ENCODE measurements around the gene PATJ. TPM values are rescaled to one million over a fixed set of nuclear protein-coding genes. Genes with fewer than 3 reads are reported as not detected.

The PATJ gene
- polyA plus RNA-seq, 1 of the 3 experiments (the other 2 are of a cell fraction): 3.0 TPM

- no peak overlapping the region for H3K4me2 ChIP-seq
- no peak overlapping the region for H3K27ac ChIP-seq (ENCODE audit: low read depth in 2 of 2, low read length in 1 of 2)
- ChIA-PET CTCF (interaction anchor here (1.0 kb wide), 2 partner anchors 12 to 237 kb away, joined by 3 to 4 read pairs; no protein-coding TSS in a partner anchor), POLR2A (no interaction called here)
- WGBS (ENCODE audit: low lambda C conversion rate): 90% methylated on average over 1 of the region's 1 CpG
- no peaks in the 10 kb centered on the region for H3F3A ChIP-seq (replicated peaks; ENCODE audit: insufficient read depth)
- no peak overlapping the region for H2AFZ ChIP-seq (ENCODE audit: low read depth)
- no peak for DNase-seq
- H3K9me3 ChIP-seq: no peaks in the 10 kb centered on the region
- H3K36me3 ChIP-seq (replicated peaks in 1 of 2; ENCODE audit: control insufficient read depth in 1 of 2, insufficient read depth in 2 of 2, low read length in 1 of 2): peaks cover 2 to 4% of the 10 kb centered on the region in 2 experiments
- H3K27me3 ChIP-seq (ENCODE audit: insufficient read depth): no peaks in the 10 kb centered on the region
- no peaks in the 10 kb centered on the region for H3K9me2 ChIP-seq
- no peak overlapping the region for H3K9ac ChIP-seq
- H4K20me1 ChIP-seq (ENCODE audit: insufficient read depth): no peaks in the 10 kb centered on the region
- no peak for TF ChIP-seq RAD21 (IDR thresholded peaks at IDR 0.05; ENCODE audit: low read length)
- no peak for TF ChIP-seq NRF1 (IDR thresholded peaks at IDR 0.05; ENCODE audit: low read depth, low read length)
- TF ChIP-seq CTCF (IDR thresholded peaks at IDR 0.05): no peak
- TF ChIP-seq TEAD4 (IDR thresholded peaks at IDR 0.05; ENCODE audit: borderline replicate concordance, insufficient read depth): no peak
- no peak for TF ChIP-seq MXI1 (IDR thresholded peaks at IDR 0.05; ENCODE audit: low read depth, low read length)
- H3K4me1 ChIP-seq (ENCODE audit: control insufficient read depth in 1 of 2, insufficient read depth in 2 of 2, low read depth in 1 of 2, low read length in 1 of 2): no peaks in the 10 kb centered on the region
- no peak overlapping the region for H3K4me3 ChIP-seq (ENCODE audit: low read depth in 2 of 2, low read length in 1 of 2)
- no peaks in the 10 kb centered on the region for H3K79me2 ChIP-seq (ENCODE audit: insufficient read depth)
Observed at GRCh38 chr1:61825393-61825792, 83.1 kb downstream of the PATJ start.

GRCh38 chr1:61828805-61829204 is 86.5 kb downstream of the PATJ start:
- CTCF ChIA-PET: no interaction called here
- WGBS (ENCODE audit: low lambda C conversion rate): 95% methylated on average over 3 of the region's 3 CpGs

More at GRCh38 chr1:61828805-61829204, 86.5 kb downstream of the PATJ start:
- Histone ChIP-seq H3F3A (replicated peaks; ENCODE audit: insufficient read depth) (no peaks in the 10 kb centered on the region), H3K79me2 (ENCODE audit: insufficient read depth) (no peaks in the 10 kb centered on the region), H3K4me3 (ENCODE audit: low read depth in 2 of 2, low read length in 1 of 2) (no peak overlapping the region), H3K9me3 (no peaks in the 10 kb centered on the region), H4K20me1 (ENCODE audit: insufficient read depth) (no peaks in the 10 kb centered on the region), H2AFZ (ENCODE audit: low read depth) (no peak overlapping the region), H3K27ac (ENCODE audit: low read depth in 2 of 2, low read length in 1 of 2) (no peak overlapping the region), H3K9me2 (no peaks in the 10 kb centered on the region), H3K4me1 (ENCODE audit: control insufficient read depth in 1 of 2, insufficient read depth in 2 of 2, low read depth in 1 of 2, low read length in 1 of 2) (no peaks in the 10 kb centered on the region), H3K27me3 (ENCODE audit: insufficient read depth) (no peaks in the 10 kb centered on the region), H3K36me3 (replicated peaks in 1 of 2; ENCODE audit: control insufficient read depth in 1 of 2, insufficient read depth in 2 of 2, low read length in 1 of 2) (peaks cover 2 to 8% of the 10 kb centered on the region in 2 experiments), H3K9ac (no peak overlapping the region), H3K4me2 (no peak overlapping the region)
- no peak for DNase-seq
- TF ChIP-seq POLR2AphosphoS5 (IDR thresholded peaks at IDR 0.05; ENCODE audit: low read depth, low read length) (no peak), ZBTB33 (IDR thresholded peaks at IDR 0.05; ENCODE audit: borderline replicate concordance, low read depth) (no peak), GATA2 (CRISPR knock-in tag; IDR thresholded peaks at IDR 0.05) (no peak)
- POLR2A ChIA-PET: no interaction called here

Data from SK-N-SH (cell line).